ENCODE data around the gene ESR2.
A peak's percentile ranks its signal among the peaks of the same experiment; 100 is the strongest.

Gene ESR2

GRCh38 chr14:64232095-64232838 is 61.9 kb downstream of the ESR2 start:
- Histone ChIP-seq H3K27me3 (ENCODE audit: control insufficient read depth, low read length) (no peaks in the 10 kb centered on the region), H3K36me3 (ENCODE audit: control insufficient read depth, low read length) (peaks cover 74% of the 10 kb centered on the region), H3K4me2 (ENCODE audit: low read length) (peak overlapping the region; percentile 83), H3K27ac (ENCODE audit: low read depth, low read length) (peak overlapping the region; percentile 98), H4K20me1 (ENCODE audit: control insufficient read depth, insufficient read depth, low read depth, low read length) (no peaks in the 10 kb centered on the region), H3K9me3 (ENCODE audit: control insufficient read depth, insufficient read depth, low read length) (no peaks in the 10 kb centered on the region), H3K9me2 (replicated peaks; ENCODE audit: control insufficient read depth, low read length) (no peaks in the 10 kb centered on the region), H3K4me1 (ENCODE audit: control insufficient read depth, low read length) (peaks cover 81% of the 10 kb centered on the region), H3K4me3 (ENCODE audit: low read length) (peak overlapping the region; percentile 92), H3K79me2 (ENCODE audit: control insufficient read depth, low read length) (peaks cover 75% of the 10 kb centered on the region), H3F3A (ENCODE audit: control insufficient read depth, insufficient read depth) (peaks cover 41% of the 10 kb centered on the region)
- no peak for TF ChIP-seq EZH2phosphoT487 (IDR thresholded peaks at IDR 0.05; ENCODE audit: borderline replicate concordance, low read length)
- TF ChIP-seq CTCF (IDR thresholded peaks at IDR 0.05; ENCODE audit: low read depth, low read length, poor library complexity, severe bottlenecking) = no peak

GRCh38 chr14:64229489-64229888 is 64.7 kb downstream of the ESR2 start:
- Histone ChIP-seq H3F3A (ENCODE audit: control insufficient read depth, insufficient read depth) (peaks cover 31% of the 10 kb centered on the region), H3K4me3 (ENCODE audit: low read length) (no peak overlapping the region), H3K79me2 (ENCODE audit: control insufficient read depth, low read length) (peaks cover 82% of the 10 kb centered on the region), H3K9me3 (ENCODE audit: control insufficient read depth, insufficient read depth, low read length) (no peaks in the 10 kb centered on the region), H3K4me1 (ENCODE audit: control insufficient read depth, low read length) (peaks cover 57% of the 10 kb centered on the region), H3K4me2 (ENCODE audit: low read length) (no peak overlapping the region), H3K36me3 (ENCODE audit: control insufficient read depth, low read length) (peaks cover 91% of the 10 kb centered on the region), H3K27ac (ENCODE audit: low read depth, low read length) (no peak overlapping the region), H4K20me1 (ENCODE audit: control insufficient read depth, insufficient read depth, low read depth, low read length) (no peaks in the 10 kb centered on the region), H3K27me3 (ENCODE audit: control insufficient read depth, low read length) (no peaks in the 10 kb centered on the region), H3K9me2 (replicated peaks; ENCODE audit: control insufficient read depth, low read length) (no peaks in the 10 kb centered on the region)
- TF ChIP-seq EZH2phosphoT487 (IDR thresholded peaks at IDR 0.05; ENCODE audit: borderline replicate concordance, low read length) (no peak), CTCF (IDR thresholded peaks at IDR 0.05; ENCODE audit: low read depth, low read length, poor library complexity, severe bottlenecking) (no peak)

- H3K4me1 ChIP-seq (ENCODE audit: control insufficient read depth, low read length) = peaks cover 41% of the 10 kb centered on the region
- TF ChIP-seq EZH2phosphoT487 (IDR thresholded peaks at IDR 0.05; ENCODE audit: borderline replicate concordance, low read length) = no peak
- TF ChIP-seq CTCF (IDR thresholded peaks at IDR 0.05; ENCODE audit: low read depth, low read length, poor library complexity, severe bottlenecking) = no peak
- no peaks in the 10 kb centered on the region for H3K27me3 ChIP-seq (ENCODE audit: control insufficient read depth, low read length)
- H3K9me3 ChIP-seq (ENCODE audit: control insufficient read depth, insufficient read depth, low read length) = no peaks in the 10 kb centered on the region
- H3K4me3 ChIP-seq (ENCODE audit: low read length) = no peak overlapping the region
- peaks cover 72% of the 10 kb centered on the region for H3K79me2 ChIP-seq (ENCODE audit: control insufficient read depth, low read length)
- H3K36me3 ChIP-seq (ENCODE audit: control insufficient read depth, low read length) = peaks cover 91% of the 10 kb centered on the region
- peak overlapping the region; percentile 7 for H3K27ac ChIP-seq (ENCODE audit: low read depth, low read length)
- H4K20me1 ChIP-seq (ENCODE audit: control insufficient read depth, insufficient read depth, low read depth, low read length) = no peaks in the 10 kb centered on the region
- peaks cover 26% of the 10 kb centered on the region for H3F3A ChIP-seq (ENCODE audit: control insufficient read depth, insufficient read depth)
- no peaks in the 10 kb centered on the region for H3K9me2 ChIP-seq (replicated peaks; ENCODE audit: control insufficient read depth, low read length)
- H3K4me2 ChIP-seq (ENCODE audit: low read length) = no peak overlapping the region
Measured at GRCh38 chr14:64227856-64228255, 66.3 kb downstream of the ESR2 start.

Measured in DOHH2 (cell line).